Smooth muscle cell of the umbilical artery (primary cell): Measurements from ENCODE around the gene MVK. TPM values are rescaled to one million over a fixed set of nuclear protein-coding genes. Genes with fewer than 3 reads are reported as not detected.

Experiments
- total RNA-seq: library from RNA; depleted of rRNA; stranded (reverse); fragments of >200 nt; gene quantifications from 2 replicates; pipeline ENCODE4 v1.2.3, GENCODE V29; 2014

Gene MVK
- 17.5 and 27.1 TPM in 2 replicates for total RNA-seq

GRCh38 chr12:109573029-109573913 is at the start of gene MVK, which contains the start of gene MMAB:
MVK (plus strand) TSS chr12:109573794; CDS start chr12:109574823, 1,029 bp downstream.
MMAB (minus strand) TSS chr12:109573504; CDS start chr12:109573480, 24 bp downstream.

Other genes starting within 250 kb of the MVK start
- gene MYO1H, start 225.9 kb upstream of the MVK start, total RNA-seq = not detected in 2 replicates
- gene KCTD10, start 96.5 kb upstream of the MVK start, total RNA-seq = 72.5 and 82.8 TPM in 2 replicates
- gene UBE3B, start 96.2 kb upstream of the MVK start, total RNA-seq = 53.4 and 83.6 TPM in 2 replicates
- gene MMAB, start 290 bp upstream of the MVK start, total RNA-seq = 21.0 and 33.3 TPM in 2 replicates
- 0.30 and 0.42 TPM in 2 replicates for gene FAM222A, start 140.0 kb downstream of the MVK start, total RNA-seq